Endothelial cell (in vitro differentiated cells): ENCODE data around the gene GRID1. TPM values are rescaled to one million over a fixed set of nuclear protein-coding genes. Genes with fewer than 3 reads are reported as not detected.

Experiments
- DNase-seq: peaks from one replicate; pipeline ENCODE4 v3.0.0; 2021; ENCODE audit warnings: low spot score
- H3K27ac Mint-ChIP-seq: one replicate; pipeline ENCODE4 v1.8.0; 2021; ENCODE audit warnings: mixed read lengths, inconsistent platforms; ENCODE audit not compliant: unreplicated experiment
- H3K27me3 Mint-ChIP-seq: one replicate; pipeline ENCODE4 v1.8.0; 2021; ENCODE audit warnings: mild to moderate bottlenecking, moderate library complexity, mixed read lengths, inconsistent platforms; ENCODE audit not compliant: unreplicated experiment
- H3K36me3 Mint-ChIP-seq: one replicate; pipeline ENCODE4 v1.8.0; 2021; ENCODE audit warnings: mild to moderate bottlenecking, low read depth, mixed read lengths, inconsistent platforms; ENCODE audit not compliant: unreplicated experiment
- H3K4me1 Mint-ChIP-seq: one replicate; pipeline ENCODE4 v1.8.0; 2021; ENCODE audit warnings: mild to moderate bottlenecking, mixed read lengths, inconsistent platforms; ENCODE audit not compliant: unreplicated experiment
- H3K4me3 Mint-ChIP-seq: one replicate; pipeline ENCODE4 v1.8.0; 2021; ENCODE audit warnings: mild to moderate bottlenecking, mixed read lengths, inconsistent platforms; ENCODE audit not compliant: unreplicated experiment
- H3K9me3 Mint-ChIP-seq: one replicate; pipeline ENCODE4 v1.8.0; 2021; ENCODE audit warnings: mixed read lengths, inconsistent platforms; ENCODE audit not compliant: unreplicated experiment
- total RNA-seq: library from RNA; stranded (reverse); fragmentation: NEBNext Ultra II Directional; extraction: Animal tissue kit (Norgen Biotek cat#: 25700); gene quantifications from one replicate; pipeline ENCODE4 v1.2.1, GENCODE V29; 2021; ENCODE audit not compliant: unreplicated experiment
- TF ChIP-seq, protein P1 (sequence below): fragments of 200-600 bp; sonication (generic); IDR thresholded peaks from one replicate; pipeline ENCODE4 v1.5.0; 2021; ENCODE audit warnings: antibody characterized with exemption; ENCODE audit not compliant: unreplicated experiment

GRID1 gene
- total RNA-seq, 1 donor from 2014 or later = 0.26 TPM

DNA sequence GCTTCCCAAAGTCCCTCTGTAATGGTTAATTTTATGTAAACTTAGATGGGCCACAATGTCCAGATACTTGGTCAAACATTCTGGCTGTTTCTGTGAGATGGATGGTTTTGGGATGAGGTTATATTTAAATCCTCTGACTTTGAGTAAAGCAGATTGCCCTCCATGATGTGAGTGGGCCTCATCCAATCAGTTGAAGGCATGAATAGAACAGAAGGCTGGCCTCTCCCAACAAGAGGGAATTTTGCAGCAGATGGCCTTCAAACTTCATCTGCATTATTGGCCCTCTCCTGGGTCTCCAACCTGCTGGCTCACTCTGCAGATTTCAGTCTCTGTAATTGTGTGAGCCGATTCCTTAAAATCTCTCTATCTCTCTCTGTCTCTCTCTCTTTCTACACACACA, 362.3 kb downstream of the GRID1 start:
- DNase-seq = no peak
- Mint-ChIP-seq H3K4me1 (no peaks in the 10 kb centered on the region), H3K36me3 (no peaks in the 10 kb centered on the region), H3K27me3 (no peaks in the 10 kb centered on the region), H3K27ac (no peak overlapping the region), H3K9me3 (no peaks in the 10 kb centered on the region), H3K4me3 (no peak overlapping the region)
- TF ChIP-seq, protein P1, sequence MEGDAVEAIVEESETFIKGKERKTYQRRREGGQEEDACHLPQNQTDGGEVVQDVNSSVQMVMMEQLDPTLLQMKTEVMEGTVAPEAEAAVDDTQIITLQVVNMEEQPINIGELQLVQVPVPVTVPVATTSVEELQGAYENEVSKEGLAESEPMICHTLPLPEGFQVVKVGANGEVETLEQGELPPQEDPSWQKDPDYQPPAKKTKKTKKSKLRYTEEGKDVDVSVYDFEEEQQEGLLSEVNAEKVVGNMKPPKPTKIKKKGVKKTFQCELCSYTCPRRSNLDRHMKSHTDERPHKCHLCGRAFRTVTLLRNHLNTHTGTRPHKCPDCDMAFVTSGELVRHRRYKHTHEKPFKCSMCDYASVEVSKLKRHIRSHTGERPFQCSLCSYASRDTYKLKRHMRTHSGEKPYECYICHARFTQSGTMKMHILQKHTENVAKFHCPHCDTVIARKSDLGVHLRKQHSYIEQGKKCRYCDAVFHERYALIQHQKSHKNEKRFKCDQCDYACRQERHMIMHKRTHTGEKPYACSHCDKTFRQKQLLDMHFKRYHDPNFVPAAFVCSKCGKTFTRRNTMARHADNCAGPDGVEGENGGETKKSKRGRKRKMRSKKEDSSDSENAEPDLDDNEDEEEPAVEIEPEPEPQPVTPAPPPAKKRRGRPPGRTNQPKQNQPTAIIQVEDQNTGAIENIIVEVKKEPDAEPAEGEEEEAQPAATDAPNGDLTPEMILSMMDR = no peak

DNA sequence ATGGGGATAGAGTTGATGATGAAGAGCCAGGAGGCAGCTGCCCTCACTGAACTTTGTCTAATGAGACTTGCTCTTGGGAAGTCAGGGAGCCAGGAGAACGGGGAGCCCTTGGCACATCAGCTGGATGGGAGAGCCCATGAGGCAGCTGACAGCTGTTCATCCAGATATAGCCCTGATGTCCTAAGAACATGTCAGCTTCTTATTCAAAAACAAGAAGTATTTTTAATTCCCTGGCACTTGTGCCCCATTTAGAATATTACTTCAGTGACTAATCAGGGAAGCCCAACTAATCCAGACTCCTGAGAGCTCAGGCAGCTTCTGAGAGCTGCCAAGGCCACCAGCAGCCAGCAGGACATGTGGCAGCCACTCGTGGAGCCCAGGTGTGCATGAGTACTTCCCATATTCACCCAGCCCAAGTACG, 363.4 kb downstream of the GRID1 start:
- Mint-ChIP-seq H3K9me3 (no peaks in the 10 kb centered on the region), H3K27me3 (no peaks in the 10 kb centered on the region)
- no peak for DNase-seq

DNA sequence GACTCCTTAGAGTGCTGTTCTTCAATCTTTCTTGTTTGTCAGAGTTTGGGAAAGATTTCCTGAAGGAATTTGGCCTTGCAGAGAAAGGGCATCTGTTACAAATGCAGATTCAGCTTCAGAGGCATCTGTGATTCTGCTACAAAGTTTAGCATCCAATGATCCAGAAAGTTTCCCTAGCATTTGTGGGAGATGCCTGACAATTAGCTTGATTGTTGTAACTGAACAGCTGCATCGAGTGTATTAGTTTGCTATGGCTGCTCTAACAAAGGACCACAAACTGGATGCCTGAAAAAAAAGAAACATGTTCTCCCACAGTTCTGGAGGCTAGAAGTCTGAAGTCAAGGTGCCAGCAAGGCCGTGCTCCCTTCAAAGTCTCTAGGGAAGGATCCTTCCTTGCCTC, 365.1 kb downstream of the GRID1 start:
- H3K4me3 Mint-ChIP-seq = no peak overlapping the region
- no peaks in the 10 kb centered on the region for H3K4me1 Mint-ChIP-seq
- H3K27ac Mint-ChIP-seq = no peak overlapping the region
- no peaks in the 10 kb centered on the region for H3K27me3 Mint-ChIP-seq
- TF ChIP-seq, protein P1 = no peak
- no peak for DNase-seq
- no peaks in the 10 kb centered on the region for H3K9me3 Mint-ChIP-seq
- no peaks in the 10 kb centered on the region for H3K36me3 Mint-ChIP-seq

More for the DNA sequence above, 363.4 kb downstream of the GRID1 start:
- Mint-ChIP-seq H3K4me3 (no peak overlapping the region), H3K36me3 (no peaks in the 10 kb centered on the region), H3K27ac (no peak overlapping the region), H3K4me1 (no peaks in the 10 kb centered on the region)
- TF ChIP-seq, protein P1 = no peak

DNA sequence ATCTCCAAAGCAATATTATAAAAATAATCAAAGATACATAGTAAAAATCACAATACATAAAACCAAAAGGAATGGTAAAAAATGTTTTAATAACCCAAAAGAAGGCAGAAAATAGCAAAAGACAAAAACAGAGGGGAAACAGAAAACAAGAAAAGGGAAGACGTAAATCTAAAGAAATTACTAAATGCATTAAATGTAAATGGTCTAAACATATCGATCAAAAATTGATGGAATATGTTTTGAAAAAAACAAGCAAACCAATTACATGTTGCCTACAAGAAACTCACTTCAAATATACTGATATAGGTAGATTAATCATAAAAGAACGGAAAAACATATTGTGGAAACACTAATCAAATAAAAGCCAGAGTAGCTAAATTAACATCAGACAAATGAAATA, 369.1 kb downstream of the GRID1 start:
- H3K9me3 Mint-ChIP-seq = no peaks in the 10 kb centered on the region
- no peaks in the 10 kb centered on the region for H3K36me3 Mint-ChIP-seq
- H3K27ac Mint-ChIP-seq = no peak overlapping the region
- TF ChIP-seq, protein P1 = no peak
- DNase-seq = no peak
- peaks cover 1% of the 10 kb centered on the region for H3K27me3 Mint-ChIP-seq
- H3K4me3 Mint-ChIP-seq = no peak overlapping the region
- no peaks in the 10 kb centered on the region for H3K4me1 Mint-ChIP-seq

DNA sequence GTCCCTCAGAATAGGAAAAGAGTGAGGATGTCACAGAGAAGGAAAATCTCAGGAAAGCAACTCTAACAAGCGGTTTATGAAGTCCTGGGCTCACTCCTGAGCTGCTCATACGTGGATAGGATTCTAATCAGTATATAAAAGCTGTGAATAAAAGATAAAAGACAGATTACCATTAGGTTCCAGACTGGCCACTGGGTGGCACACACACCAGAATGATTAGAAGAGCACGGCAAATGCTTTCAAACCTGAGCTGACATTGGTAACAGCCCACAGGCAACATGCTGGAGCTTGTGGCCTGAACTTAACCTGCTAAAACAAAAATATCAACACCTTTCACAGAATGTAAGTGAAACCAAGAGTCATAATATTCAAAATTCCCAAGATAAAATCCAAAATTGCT, 370.8 kb downstream of the GRID1 start:
- Mint-ChIP-seq H3K4me1 (no peaks in the 10 kb centered on the region), H3K4me3 (no peak overlapping the region), H3K9me3 (no peaks in the 10 kb centered on the region), H3K27me3 (peaks cover 1% of the 10 kb centered on the region), H3K27ac (no peak overlapping the region), H3K36me3 (no peaks in the 10 kb centered on the region)
- TF ChIP-seq, protein P1 = no peak
- DNase-seq = peak; percentile 34
